ENCODE data around the gene MYO1E. TPM values are rescaled to one million over a fixed set of nuclear protein-coding genes. Genes with fewer than 3 reads are reported as not detected.

Gene MYO1E
- total and polyA plus RNA-seq, 2 of the 4 experiments (the other 2 are of a cell fraction): 13.4 to 37.3 TPM

GRCh38 chr15:59304034-59304795, 68.5 kb downstream of the MYO1E start:
- Histone ChIP-seq H3K27me3 (ENCODE audit: control insufficient read depth, insufficient read depth, low read length) (no peaks in the 10 kb centered on the region), H3K9me3 (ENCODE audit: control insufficient read depth, insufficient read depth, low read length) (no peaks in the 10 kb centered on the region), H4K91ac (ENCODE audit: insufficient read depth, low read depth, low read length) (no peak overlapping the region), H3K9me1 (ENCODE audit: insufficient read depth, low read length) (peaks cover 34% of the 10 kb centered on the region), H3K4me1 (ENCODE audit: control insufficient read depth, insufficient read depth, low read length) (peaks cover 15% of the 10 kb centered on the region), H4K5ac (ENCODE audit: low read depth, low read length) (no peak overlapping the region), H2AFZ (replicated peaks; ENCODE audit: low read length, poor library complexity) (no peak overlapping the region), H2BK5ac (ENCODE audit: low read depth, low read length, poor library complexity, severe bottlenecking) (no peak overlapping the region), H4K8ac (ENCODE audit: low read depth in 2 of 2, low read length in 2 of 2) (no peak overlapping the region), H3K4me2 (ENCODE audit: low read depth, low read length) (no peak overlapping the region), H4K20me1 (ENCODE audit: insufficient read depth, low read length) (peaks cover 10% of the 10 kb centered on the region), H3K18ac (ENCODE audit: low read depth, low read length) (no peak overlapping the region), H3K56ac (ENCODE audit: extremely low read depth, insufficient read depth, low read length) (no peak overlapping the region), H3K4me3 (ENCODE audit: insufficient read depth, low read depth, low read length) (no peak overlapping the region), H2BK15ac (ENCODE audit: low read depth, low read length) (no peak overlapping the region), H3K4ac (ENCODE audit: low read depth, low read length) (no peak overlapping the region), H2AK5ac (ENCODE audit: low read depth, low read length) (no peak overlapping the region), H3K27ac (ENCODE audit: insufficient read depth, low read length) (no peak overlapping the region), H2AK9ac (replicated peaks; ENCODE audit: low read depth, low read length, poor library complexity) (no peak overlapping the region), H3K23ac (ENCODE audit: low read depth, low read length) (no peak overlapping the region), H3K36me3 (ENCODE audit: control insufficient read depth, insufficient read depth, low read length) (no peaks in the 10 kb centered on the region), H3K79me1 (ENCODE audit: low read depth in 1 of 2, low read length in 2 of 2) (peaks cover 21 to 69% of the 10 kb centered on the region in 2 experiments), H3K9ac (ENCODE audit: low read depth, low read length) (no peak overlapping the region), H2BK120ac (ENCODE audit: low read depth, low read length) (no peak overlapping the region), H2BK20ac (ENCODE audit: low read depth, low read length) (no peak overlapping the region), H3K14ac (replicated peaks; ENCODE audit: low read depth, low read length) (no peak overlapping the region)
- POLR2A ChIA-PET (ENCODE audit: unreplicated experiment): no interaction called here
- DNase-seq: peak; percentile 22
- ATAC-seq (ENCODE audit: low read depth): no peak
- intact Hi-C loops (cut with micrococcal nuclease) (no loop called here), dilution Hi-C loops (cut with HindIII; ENCODE audit: low sequenced_read_pairs, unreplicated experiment) (no loop called here), in situ Hi-C loops (cut with MboI; ENCODE audit: low sequenced_read_pairs) (no loop called here)
- WGBS, 2 experiments (ENCODE audit: extremely low coverage in 2 of 2, insufficient read length in 1 of 2): 80% methylated on average over 1 of the region's 15 CpGs; no CpG with 5 or more reads in 1 of the 2 experiments
- TF ChIP-seq MAZ (IDR thresholded peaks at IDR 0.05; ENCODE audit: borderline replicate concordance, low read depth, low read length) (no peak), MAFK (IDR thresholded peaks at IDR 0.05; ENCODE audit: low read depth, low read length) (no peak)
- TF ChIP-seq, protein P1, sequence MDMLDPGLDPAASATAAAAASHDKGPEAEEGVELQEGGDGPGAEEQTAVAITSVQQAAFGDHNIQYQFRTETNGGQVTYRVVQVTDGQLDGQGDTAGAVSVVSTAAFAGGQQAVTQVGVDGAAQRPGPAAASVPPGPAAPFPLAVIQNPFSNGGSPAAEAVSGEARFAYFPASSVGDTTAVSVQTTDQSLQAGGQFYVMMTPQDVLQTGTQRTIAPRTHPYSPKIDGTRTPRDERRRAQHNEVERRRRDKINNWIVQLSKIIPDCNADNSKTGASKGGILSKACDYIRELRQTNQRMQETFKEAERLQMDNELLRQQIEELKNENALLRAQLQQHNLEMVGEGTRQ (IDR thresholded peaks at IDR 0.05; ENCODE audit: low read depth, low read length): no peak
- no TSS peak for BruUV-seq (replicated peaks)
- CTCF ChIA-PET: no interaction called here

Data from IMR-90 (cell line).